Fibroblast of pulmonary artery (primary cell): ENCODE results near the gene CROCC.
A peak's percentile ranks its signal among the peaks of the same experiment; 100 is the strongest.
"Not testable (repeated sequence)": the region's sequence is repeated elsewhere in the genome, so short reads cannot be mapped to it uniquely, and the experiment has no call there.

ENCODE experiments used
- DNase-seq: peaks from one replicate; pipeline ENCODE4 v3.0.0-alpha.2; 2010; ENCODE audit warnings: low read depth
- H3K4me3 ChIP-seq: replicated peaks from 2 replicates; pipeline ENCODE4 v1.5.1; 2011; ENCODE audit warnings: low read depth, mild to moderate bottlenecking, control low read depth, low read length, moderate library complexity
- TF ChIP-seq, protein P1 (sequence below): IDR thresholded peaks from 2 replicates; pipeline ENCODE4 v1.5.1; 2011; ENCODE audit warnings: mild to moderate bottlenecking, control low read depth, low read length, inconsistent platforms; ENCODE audit errors: missing control alignments

The CROCC gene

GRCh38 chr1:16888860-16889816 is 32.6 kb upstream of the CROCC start:
- peak overlapping the region; percentile 54 for H3K4me3 ChIP-seq
- DNase-seq = peak; percentile 73
- TF ChIP-seq, protein P1, sequence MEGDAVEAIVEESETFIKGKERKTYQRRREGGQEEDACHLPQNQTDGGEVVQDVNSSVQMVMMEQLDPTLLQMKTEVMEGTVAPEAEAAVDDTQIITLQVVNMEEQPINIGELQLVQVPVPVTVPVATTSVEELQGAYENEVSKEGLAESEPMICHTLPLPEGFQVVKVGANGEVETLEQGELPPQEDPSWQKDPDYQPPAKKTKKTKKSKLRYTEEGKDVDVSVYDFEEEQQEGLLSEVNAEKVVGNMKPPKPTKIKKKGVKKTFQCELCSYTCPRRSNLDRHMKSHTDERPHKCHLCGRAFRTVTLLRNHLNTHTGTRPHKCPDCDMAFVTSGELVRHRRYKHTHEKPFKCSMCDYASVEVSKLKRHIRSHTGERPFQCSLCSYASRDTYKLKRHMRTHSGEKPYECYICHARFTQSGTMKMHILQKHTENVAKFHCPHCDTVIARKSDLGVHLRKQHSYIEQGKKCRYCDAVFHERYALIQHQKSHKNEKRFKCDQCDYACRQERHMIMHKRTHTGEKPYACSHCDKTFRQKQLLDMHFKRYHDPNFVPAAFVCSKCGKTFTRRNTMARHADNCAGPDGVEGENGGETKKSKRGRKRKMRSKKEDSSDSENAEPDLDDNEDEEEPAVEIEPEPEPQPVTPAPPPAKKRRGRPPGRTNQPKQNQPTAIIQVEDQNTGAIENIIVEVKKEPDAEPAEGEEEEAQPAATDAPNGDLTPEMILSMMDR = peak; percentile 11

- not testable (repeated sequence) for DNase-seq
These were observed 31.2 kb upstream of the CROCC start for GRCh38 chr1:16890539-16891021.

GRCh38 chr1:16891057-16891456 is 30.7 kb upstream of the CROCC start:
- H3K4me3 ChIP-seq, DNase-seq: not testable (repeated sequence)

More at GRCh38 chr1:16890539-16891021, 31.2 kb upstream of the CROCC start:
- H3K4me3 ChIP-seq = not testable (repeated sequence)

DNA sequence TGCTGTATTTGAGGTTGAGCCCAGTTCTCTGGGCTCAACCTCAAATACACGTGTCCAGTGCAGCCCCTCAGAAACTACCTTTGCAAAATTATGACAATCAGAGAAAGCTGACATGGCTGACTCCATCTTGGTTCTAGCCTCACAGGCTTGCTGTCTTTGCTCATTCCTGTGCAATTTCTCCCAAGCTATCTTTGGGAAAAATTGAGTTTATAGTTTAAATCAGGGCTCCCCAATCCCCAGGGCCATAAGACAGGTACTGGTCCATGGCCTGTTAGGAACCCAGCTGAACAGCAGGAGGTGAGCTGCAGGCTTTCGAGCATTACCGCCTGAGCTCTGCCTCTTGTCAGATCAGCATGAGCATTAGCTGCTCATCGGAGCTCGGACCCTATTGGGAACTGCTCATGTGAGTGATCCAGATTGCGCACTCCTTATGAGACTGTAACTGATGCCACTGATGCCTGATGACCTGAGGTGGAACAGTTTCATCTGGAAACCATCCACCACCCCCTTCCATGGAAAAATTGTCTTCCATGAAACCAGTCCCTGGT is 28.7 kb upstream of the CROCC start:
- not testable (repeated sequence) for H3K4me3 ChIP-seq, DNase-seq

DNA sequence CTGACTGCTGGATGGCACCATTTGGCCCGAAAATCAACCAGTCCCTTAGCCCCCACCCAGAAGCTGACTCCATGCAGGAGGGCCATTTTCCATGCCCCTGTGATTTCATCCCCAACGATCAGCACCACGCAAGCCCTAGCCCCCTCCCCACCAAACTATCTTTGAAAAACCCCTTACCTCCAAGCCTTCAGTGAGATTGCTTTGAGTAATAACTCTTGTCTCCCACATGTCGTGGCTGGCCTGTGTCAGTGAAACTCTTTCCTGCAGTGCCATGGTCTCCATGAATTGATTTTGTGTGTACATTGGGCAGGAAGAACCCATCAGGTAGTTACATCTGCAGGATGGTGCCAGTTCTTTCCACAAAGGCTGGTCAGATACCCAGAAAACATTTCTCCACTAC is 27.9 kb upstream of the CROCC start:
- DNase-seq, H3K4me3 ChIP-seq: not testable (repeated sequence)

GRCh38 chr1:16894338-16894737 is 27.4 kb upstream of the CROCC start:
- H3K4me3 ChIP-seq, DNase-seq: not testable (repeated sequence)

- DNase-seq, H3K4me3 ChIP-seq: not testable (repeated sequence)
These were observed 26.5 kb upstream of the CROCC start for GRCh38 chr1:16895233-16895597.

DNA sequence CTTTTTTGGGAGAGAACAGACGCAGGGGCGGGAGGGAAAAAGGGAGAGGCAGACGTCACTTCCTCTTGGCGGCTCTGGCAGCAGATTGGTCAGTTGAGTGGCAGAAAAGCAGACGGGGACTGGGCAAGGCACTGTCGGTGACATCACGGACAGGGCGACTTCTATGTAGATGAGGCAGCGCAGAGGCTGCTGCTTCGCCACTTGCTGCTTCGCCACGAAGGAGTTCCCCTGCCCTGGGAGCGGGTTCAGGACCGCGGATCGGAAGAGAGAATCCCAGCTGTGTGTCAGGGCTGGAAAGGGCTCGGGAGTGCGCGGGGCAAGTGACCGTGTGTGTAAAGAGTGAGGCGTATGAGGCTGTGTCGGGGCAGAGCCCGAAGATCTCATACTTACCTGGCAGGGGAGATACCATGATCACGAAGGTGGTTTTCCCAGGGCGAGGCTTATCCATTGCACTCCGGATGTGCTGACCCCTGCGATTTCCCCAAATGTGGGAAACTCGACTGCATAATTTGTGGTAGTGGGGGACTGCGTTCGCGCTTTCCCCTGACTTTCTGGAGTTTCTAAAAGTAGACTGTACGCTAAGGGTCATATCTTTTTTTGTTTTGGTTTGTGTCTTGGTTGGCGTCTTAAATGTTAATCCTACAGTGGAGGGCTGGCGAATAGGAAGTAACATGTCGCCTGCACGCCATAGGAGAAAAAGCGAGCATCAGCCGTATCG is 26.0 kb upstream of the CROCC start, which contains the start of gene RNU1-2:
Gene RNU1-2 (plus strand): TSS at position 383 of the 718 bp plus-strand sequence.
- peak; percentile 100 for DNase-seq
- peak within 1 kb of the TSS; percentile 34 for H3K4me3 ChIP-seq

- peak; percentile 82 for DNase-seq
- H3K4me3 ChIP-seq = peak overlapping the region; percentile 34
These were observed 25.2 kb upstream of the CROCC start for GRCh38 chr1:16896316-16897055.

DNA sequence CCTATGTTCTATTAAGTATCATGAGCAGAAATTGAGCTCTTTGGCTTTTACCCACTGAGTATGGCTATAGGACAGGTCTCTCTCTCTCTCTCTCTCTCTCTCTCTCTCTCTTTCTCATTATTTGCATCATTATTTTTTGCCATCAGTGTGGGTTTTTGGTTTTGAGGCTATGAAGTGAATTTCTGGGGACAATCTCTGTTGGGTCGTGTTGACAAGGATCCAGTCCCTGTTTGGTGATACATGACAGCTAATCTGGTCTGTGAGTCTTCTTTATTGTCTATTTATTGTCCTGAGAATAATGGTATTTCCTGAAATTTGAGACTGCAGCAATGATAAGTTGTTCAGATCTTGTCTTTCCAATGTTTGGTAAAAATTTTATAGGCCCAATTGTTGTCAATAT is 24.1 kb upstream of the CROCC start:
- not testable (repeated sequence) for DNase-seq, H3K4me3 ChIP-seq

- DNase-seq, H3K4me3 ChIP-seq: not testable (repeated sequence)
These were observed 23.4 kb upstream of the CROCC start for GRCh38 chr1:16898298-16898697.

- not testable (repeated sequence) for H3K4me3 ChIP-seq, DNase-seq
These were observed 22.7 kb upstream of the CROCC start for GRCh38 chr1:16899020-16899419.
